K562 (cell line): Measurements from ENCODE around the gene FNBP1. TPM values are rescaled to one million over a fixed set of nuclear protein-coding genes. Genes with fewer than 3 reads are reported as not detected.
A peak's percentile ranks its signal among the peaks of the same experiment; 100 is the strongest.

Source experiments
- DLX4 ChIP-seq: fragments of 250-450 bp; sonication (Bioruptor Pico); IDR thresholded peaks from 2 replicates; pipeline ENCODE4 v1.6.1; 2021; ENCODE audit warnings: mild to moderate bottlenecking
- E2F1 ChIP-seq: sonication (generic); formaldehyde crosslinking; IDR thresholded peaks from 2 replicates; pipeline ENCODE4 v1.8.1; 2023; ENCODE audit warnings: mild to moderate bottlenecking, missing genetic modification reagents, moderate library complexity
- E2F3 ChIP-seq: fragments of 250-450 bp; sonication (Bioruptor Pico); IDR thresholded peaks from 2 replicates; pipeline ENCODE4 v1.4.0; 2020; ENCODE audit warnings: mild to moderate bottlenecking
- FOXO4 ChIP-seq: fragments of 450-650 bp; formaldehyde crosslinking; IDR thresholded peaks from 2 replicates; pipeline ENCODE4 v1.4.0; 2020; ENCODE audit warnings: mild to moderate bottlenecking, moderate library complexity
- FOXP4 ChIP-seq: sonication (generic); formaldehyde crosslinking; IDR thresholded peaks from 2 replicates; pipeline ENCODE4 v1.8.0; 2022; ENCODE audit warnings: mild to moderate bottlenecking, missing genetic modification reagents, borderline replicate concordance
- HDGF ChIP-seq: fragments of 450-650 bp; IDR thresholded peaks from 2 replicates; pipeline ENCODE4 v1.6.1; 2016
- HEY1 ChIP-seq: fragments of 250-450 bp; sonication (Bioruptor Pico); IDR thresholded peaks from 2 replicates; pipeline ENCODE4 v1.5.0; 2020; ENCODE audit warnings: mild to moderate bottlenecking, moderate library complexity, borderline replicate concordance
- ILK ChIP-seq: fragments of 450-650 bp; IDR thresholded peaks from 2 replicates; pipeline ENCODE4 v1.6.1; 2016; ENCODE audit warnings: missing genetic modification characterization, low read depth, mild to moderate bottlenecking, missing compliant biosample characterization, moderate library complexity, borderline replicate concordance
- RBM14 ChIP-seq: fragments of 200-400 bp; formaldehyde crosslinking; IDR thresholded peaks from 2 replicates; pipeline ENCODE4 v1.6.1; 2018; ENCODE audit warnings: low read depth, mild to moderate bottlenecking, low read length, moderate library complexity, borderline replicate concordance; ENCODE audit not compliant: insufficient read depth
- SMARCA4 ChIP-seq: fragments of 450-650 bp; IDR thresholded peaks from 2 replicates; pipeline ENCODE4 v1.6.1; 2016
- TCF15 ChIP-seq: fragments of 250-450 bp; sonication (Bioruptor Pico); IDR thresholded peaks from 2 replicates; pipeline ENCODE4 v1.8.0; 2022; ENCODE audit warnings: moderate library complexity, mild to moderate bottlenecking, inconsistent platforms
- ZNF280B ChIP-seq: fragments of 250-450 bp; sonication (Bioruptor Pico); IDR thresholded peaks from 2 replicates; pipeline ENCODE4 v1.5.1; 2021; ENCODE audit warnings: mild to moderate bottlenecking
- ZNF639 ChIP-seq, 2 experiments: fragments of 200-800 bp in 1 of 2; sonication (Bioruptor generic) in 1 of 2; sonication (generic) in 1 of 2; formaldehyde crosslinking in 1 of 2; IDR thresholded peaks in 1 of 2; conservative IDR thresholded peaks in 1 of 2; 2 replicates each; pipeline versions ENCODE4 v1.5.0 to v1.6.1; 2016 to 2020; ENCODE audit warnings: missing compliant biosample characterization in 1 of 2, missing genetic modification characterization in 1 of 2, missing genetic modification reagents in 1 of 2
- ZNF655 ChIP-seq: fragments of 250-450 bp; sonication (Bioruptor Pico); IDR thresholded peaks from 2 replicates; pipeline ENCODE4 v1.5.0; 2021
- ZNF695 ChIP-seq: fragments of 450-650 bp; formaldehyde crosslinking; IDR thresholded peaks from 2 replicates; pipeline ENCODE4 v1.4.0; 2020; ENCODE audit warnings: mild to moderate bottlenecking, moderate library complexity
- ZNF766 ChIP-seq: fragments of 200-800 bp; sonication (Bioruptor generic); conservative IDR thresholded peaks from 2 replicates; pipeline ENCODE4 v1.6.1; 2016; ENCODE audit warnings: missing genetic modification characterization, missing compliant biosample characterization
- polyA plus RNA-seq, 8 experiments: library from polyadenylated mRNA; depleted of rRNA in 4 of 8; stranded (reverse) in 5 of 8; unstranded in 3 of 8; fragments of >200 nt; fragmentation: Nextera tagmentation in 2 of 8; fragmentation: Illumina TruSeq in 1 of 8; extraction: Ambion mirVana in 2 of 8; extraction: Trizol in 1 of 8; gene quantifications; 2 replicates each; pipeline versions ENCODE4 v1.2.1 to v1.2.3, GENCODE V29; 2011 to 2014; ENCODE audit warnings: inconsistent platforms in 1 of 8, missing spikeins in 1 of 8
- total RNA-seq, 7 experiments: library from RNA; depleted of rRNA in 6 of 7; stranded (reverse); fragments of >200 nt in 6 of 7; fragmentation: Illumina TruSeq in 2 of 7; extraction: Trizol in 2 of 7; gene quantifications; 2 replicates each; pipeline versions ENCODE4 v1.2.1 to v1.2.3, GENCODE V29; 2011 to 2021; ENCODE audit warnings: low replicate concordance in 1 of 7

FNBP1 gene
- total and polyA plus RNA-seq, 9 of the 15 experiments (the other 6 are each of a cell fraction or from before 2014, with no cell fraction given) = 1.8 to 14.9 (median 7.6) TPM

GRCh38 chr9:129995409-129996160 lies 47.4 kb downstream of the FNBP1 start (continued):
- no peak for TF ChIP-seq ZNF655 (CRISPR knock-in tag)
- TF ChIP-seq DLX4 (CRISPR knock-in tag) = no peak
- TF ChIP-seq ILK = no peak
- TF ChIP-seq ZNF766 = peak; percentile 31; the same call in 1 of the 2 replicates
- no peak for TF ChIP-seq TCF15 (CRISPR knock-in tag)
- 0 out of 2 replicates have a peak, but pooled peaks have one; percentile 64 for TF ChIP-seq HDGF
- TF ChIP-seq E2F3 (CRISPR knock-in tag) = no peak
- no peak for TF ChIP-seq FOXO4
- peak; percentile 85 for TF ChIP-seq SMARCA4
- no peak for TF ChIP-seq HEY1 (CRISPR knock-in tag)
- no peak for TF ChIP-seq ZNF695 (CRISPR knock-in tag)
- TF ChIP-seq ZNF280B (CRISPR knock-in tag) = no peak
- no peak for TF ChIP-seq FOXP4 (CRISPR knock-in tag)
- TF ChIP-seq ZNF639 (CRISPR knock-in tag; conservative IDR thresholded peaks at IDR 0.05 in 1 of 2, IDR thresholded peaks at IDR 0.05 in 1 of 2) = no peak
- TF ChIP-seq RBM14 = no peak
- no peak for TF ChIP-seq E2F1 (CRISPR knock-in tag)
